Stimulated activated CD4-positive, alpha-beta T cell treated with anti-CD3 and anti-CD28 coated beads, Interleukin-15, amount 100 ng/mL, for 1 hour (primary cell): ENCODE measurements around the gene TAF5L.
"Not testable (repeated sequence)": the region's sequence is repeated elsewhere in the genome, so short reads cannot be mapped to it uniquely, and the experiment has no call there.

ENCODE experiments used
- DNase-seq, 2 donors: peaks; one replicate each; pipeline ENCODE4 v3.0.0-alpha.2; 2020; ENCODE audit warnings: low read depth in 1 of 2, low spot score in 1 of 2

Gene TAF5L

DNA sequence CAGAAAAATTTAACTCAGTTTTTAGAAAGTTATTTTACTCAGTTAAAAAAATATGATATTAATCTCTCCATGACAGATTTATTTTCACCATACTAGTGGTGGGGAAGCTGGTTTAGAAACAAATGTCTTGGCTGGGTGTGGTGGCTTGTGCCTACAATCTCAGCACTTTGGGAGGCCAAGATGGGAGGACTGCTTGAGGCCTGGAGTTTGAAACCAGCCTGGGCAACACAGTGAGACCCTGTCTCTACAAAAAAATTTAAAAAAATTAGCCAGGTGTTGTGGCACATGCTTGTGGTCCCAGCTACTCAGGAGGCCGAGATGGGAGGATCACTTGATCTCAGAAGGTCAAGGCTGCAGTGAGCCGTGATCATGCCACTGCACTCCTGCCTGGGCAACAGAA, 17.3 kb downstream of the TAF5L start:
- no peak for DNase-seq

DNA sequence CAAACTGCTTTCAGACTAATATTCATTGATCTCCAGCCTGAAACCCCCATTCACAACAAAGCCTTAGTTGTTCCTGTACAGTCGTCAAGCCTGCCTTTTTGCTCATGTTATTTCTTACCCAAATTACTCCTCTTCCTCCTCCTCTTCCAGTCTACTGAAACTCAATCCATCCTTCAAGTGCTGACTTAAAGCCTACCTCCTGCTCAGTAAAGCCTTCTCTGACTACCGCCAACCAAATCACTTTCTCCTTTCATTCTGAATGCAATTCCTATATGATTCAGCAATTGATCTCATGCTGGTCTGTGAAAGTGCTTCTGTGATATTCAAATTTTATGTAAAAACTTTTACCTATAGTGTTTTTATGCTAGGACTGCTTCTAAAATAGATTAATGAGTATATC, 18.6 kb downstream of the TAF5L start:
- DNase-seq = no peak

DNA sequence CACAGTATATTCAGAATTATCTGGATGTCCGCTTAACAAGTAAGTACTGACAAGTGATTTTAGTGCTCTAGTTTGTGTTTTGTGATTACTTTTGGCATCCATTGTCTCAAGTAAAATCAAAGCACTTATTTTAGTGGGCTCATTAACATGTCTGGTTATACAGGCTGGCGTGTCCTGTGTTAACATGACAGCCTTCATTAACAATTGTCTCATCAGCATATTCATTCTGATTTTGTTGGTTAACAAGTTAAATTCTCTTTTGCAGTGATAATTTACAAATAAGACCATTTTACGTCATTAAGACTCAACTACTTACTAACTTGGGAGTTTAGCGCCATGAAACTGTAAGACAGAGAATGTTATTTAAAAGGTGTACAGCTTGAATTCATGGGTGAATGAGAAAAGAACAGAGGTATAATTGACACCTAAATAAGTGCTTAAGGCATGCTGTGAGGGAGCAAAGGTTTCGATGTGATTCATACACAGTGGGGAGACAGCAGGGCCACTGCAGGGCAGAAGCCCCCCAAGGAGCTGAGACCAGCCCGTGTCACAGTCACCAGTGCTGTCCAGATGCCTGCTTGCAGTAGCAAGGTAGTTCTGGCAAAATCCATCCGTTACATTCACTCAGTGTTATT, 22.4 kb downstream of the TAF5L start:
- DNase-seq = no peak

DNA sequence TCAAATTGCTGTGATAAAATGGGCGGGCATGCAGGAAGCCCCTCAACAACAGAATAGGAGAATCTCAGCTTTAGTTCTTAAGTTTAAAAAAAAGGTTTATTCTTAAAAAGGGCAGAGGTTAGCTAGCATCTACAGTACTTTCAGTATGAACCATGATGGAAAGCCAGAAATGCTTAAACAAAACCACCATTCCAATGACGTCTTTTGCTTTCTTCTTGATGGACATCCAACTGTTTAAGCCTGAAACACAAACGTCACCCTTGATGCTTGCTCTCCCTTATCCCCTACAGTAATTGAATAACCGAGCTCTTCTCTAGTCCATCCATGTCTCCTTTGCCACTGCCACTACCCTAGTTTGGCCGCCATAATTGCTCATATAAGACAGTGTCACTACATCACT, 25.7 kb downstream of the TAF5L start:
- DNase-seq = no peak

DNA sequence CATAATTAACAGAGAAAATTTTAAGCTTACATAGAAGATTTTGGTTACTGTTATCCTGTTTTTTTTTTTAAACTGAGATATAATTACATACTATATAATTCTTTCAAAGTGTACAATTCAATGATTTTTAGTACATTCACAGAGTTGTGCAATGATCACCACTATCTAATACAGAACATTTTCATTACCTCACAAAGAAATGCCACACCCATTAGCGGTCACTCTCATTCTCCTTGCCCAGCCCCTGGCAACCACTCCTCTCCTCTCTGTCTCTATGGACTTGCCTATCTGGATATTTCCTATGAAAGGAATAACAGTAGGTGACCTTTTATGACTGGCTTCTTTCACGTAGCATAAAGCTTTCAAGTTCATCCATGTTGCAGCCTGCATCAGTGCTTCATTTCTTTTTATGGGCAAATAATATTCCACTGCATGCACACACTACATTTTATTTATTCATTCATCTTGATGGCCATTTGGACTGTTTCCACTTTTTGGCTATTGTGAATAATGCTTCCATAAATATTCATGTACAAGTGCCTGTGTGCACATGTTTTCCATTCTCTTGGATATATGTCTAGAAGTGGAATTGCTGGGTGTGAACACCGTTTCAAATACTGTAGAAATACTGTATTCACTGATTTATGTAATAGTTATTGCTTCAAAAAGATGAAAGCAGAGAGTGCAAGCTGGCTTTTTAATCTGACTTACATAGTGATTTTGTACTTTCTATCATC, 26.5 kb downstream of the TAF5L start:
- DNase-seq = no peak

DNA sequence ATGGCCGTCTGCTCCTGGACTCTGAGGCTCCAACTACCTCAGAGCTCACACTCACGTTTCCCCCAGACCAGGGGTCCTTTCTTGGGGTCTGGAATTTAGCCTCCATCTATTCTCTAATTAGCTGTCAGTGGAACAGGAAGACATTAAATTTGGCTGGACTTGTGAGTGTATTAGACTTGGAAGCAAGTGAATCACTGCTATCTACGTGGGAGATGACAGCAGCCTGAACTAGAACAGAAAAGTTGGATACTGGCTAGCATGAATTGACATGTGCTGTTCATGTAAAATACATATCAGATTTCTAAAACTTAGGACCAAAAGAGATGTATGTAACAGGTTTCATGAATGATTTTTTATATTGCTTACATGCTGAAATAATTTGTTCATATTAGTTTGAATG, 28.0 kb downstream of the TAF5L start:
- no peak for DNase-seq

DNA sequence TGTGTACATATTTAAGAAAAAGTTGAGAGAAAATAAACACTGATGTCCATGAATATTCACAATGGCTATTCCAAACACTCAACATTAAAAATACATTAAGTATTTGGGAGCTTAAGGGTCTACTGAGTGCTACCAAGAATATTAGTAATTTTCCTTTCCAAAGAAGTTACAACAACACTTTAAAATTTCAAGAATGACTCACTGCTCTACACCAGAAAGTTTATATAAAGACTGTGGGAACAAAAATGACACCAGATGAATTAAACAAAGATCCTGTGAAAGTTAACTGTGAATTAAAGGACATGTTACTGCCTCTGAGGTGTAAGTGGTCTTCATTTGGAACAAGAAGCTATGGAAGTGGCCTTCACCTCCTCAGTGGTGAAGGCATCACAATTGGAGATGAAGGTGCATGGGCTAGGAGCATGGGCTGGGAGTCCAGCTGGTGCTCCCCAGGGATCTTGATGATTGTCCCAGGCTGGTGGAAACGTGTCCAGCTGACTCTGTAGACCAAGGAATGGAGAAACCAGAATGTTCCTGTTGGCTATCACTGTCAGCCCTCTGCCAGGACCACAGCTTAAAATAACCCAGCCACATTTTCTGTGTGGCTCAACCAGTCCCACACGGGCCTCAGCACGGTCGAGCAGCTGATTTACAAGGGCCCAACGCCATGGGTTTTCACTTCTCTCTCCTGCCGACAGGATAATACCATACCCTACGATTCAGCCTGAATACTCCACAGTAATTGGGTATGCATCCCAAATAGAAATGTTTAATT, 28.8 kb downstream of the TAF5L start:
- DNase-seq = no peak

DNA sequence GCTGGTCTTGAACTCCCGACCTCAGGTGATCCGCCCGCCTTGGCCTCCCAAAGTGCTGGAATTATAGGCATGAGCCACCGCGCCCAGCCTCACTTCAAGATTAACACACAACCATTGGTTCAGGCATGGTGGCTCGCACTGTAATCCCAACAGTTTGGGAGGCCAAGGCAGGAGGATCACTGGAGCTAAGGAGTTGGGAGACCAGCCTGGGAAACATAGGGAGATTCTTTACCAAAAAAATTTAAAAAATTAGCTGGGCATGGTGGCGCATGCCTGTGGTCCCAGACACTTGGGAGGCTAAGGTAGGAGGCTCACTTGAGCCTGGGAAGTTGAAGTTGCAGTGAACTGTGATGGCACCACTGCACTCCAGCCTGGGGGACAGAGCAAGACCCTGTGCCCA, 30.0 kb downstream of the TAF5L start:
- DNase-seq = not testable (repeated sequence)

DNA sequence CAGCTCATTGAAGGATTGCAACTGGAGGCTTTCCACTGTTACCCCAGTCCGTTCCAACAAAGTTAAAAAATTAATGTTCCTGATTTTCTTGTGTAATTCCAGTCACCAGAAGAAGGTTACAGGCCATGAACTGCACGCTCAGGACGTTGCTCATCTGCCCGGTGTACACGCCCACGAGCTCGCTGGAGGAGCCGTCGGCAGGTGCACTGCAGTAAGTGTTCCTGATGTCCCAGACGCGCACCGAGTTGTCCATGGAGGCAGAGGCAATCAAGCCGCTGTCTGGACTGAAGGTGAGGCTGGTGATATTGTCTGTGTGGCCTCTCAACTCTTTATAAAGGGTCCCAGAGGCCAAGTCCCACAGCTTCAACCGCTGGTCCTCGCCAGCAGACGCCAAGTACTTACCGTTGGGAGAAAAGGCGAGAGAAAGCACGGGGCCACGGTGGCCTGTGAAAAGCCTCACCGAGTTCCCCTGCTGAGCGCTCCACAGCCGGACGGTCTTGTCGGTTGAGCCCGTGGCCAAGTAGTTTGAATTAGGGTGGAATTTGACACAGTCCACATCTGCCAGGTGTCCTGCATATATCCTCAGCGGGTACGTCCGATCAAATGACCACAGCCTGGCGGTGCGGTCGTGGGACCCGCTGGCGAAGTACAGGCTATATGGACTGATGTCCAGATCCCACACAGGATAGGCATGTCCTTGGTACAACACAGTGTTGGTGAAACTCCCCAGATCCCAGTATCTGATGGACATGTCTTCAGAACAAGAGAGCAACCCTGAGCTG, 31.5 kb downstream of the TAF5L start:
- no peak for DNase-seq

DNA sequence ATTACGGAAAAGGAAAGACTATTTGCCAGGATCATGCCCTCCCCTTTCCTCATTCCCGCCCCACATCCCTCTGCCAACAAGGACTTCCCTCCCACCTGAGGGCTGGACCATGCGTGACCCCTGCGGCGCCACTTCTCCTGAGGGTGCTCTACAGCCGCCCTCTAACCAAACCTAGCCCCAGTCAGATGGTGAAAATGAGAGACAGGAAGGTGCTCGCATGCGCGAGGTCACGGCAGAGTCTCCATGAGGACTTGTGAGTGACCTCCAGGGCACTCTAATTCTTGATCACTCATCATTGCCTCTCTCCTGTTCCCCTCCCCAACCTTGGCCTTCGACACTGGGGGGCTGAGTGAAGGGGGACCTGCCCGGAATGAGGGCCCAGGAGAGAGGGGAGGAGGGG, 32.1 kb downstream of the TAF5L start:
- no peak for DNase-seq

DNA sequence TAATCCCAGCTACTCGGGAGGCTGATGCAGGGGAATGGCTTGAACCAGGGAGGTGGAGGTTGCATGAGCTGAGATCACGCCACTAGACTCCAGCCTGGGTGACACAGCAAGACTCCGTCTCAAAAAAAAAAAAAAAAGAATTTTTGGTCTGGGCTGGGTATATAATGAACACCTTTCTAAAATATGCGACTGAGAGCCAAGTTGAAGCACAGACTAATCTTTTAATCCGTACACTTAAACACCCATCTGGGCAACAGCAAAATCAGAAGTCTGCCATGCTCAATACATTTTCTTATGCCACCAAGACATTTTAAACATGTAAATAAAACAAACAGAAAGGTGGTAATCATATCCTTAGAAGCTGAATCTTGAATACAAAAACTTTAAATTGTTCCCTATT, 35.8 kb downstream of the TAF5L start:
- no peak for DNase-seq

DNA sequence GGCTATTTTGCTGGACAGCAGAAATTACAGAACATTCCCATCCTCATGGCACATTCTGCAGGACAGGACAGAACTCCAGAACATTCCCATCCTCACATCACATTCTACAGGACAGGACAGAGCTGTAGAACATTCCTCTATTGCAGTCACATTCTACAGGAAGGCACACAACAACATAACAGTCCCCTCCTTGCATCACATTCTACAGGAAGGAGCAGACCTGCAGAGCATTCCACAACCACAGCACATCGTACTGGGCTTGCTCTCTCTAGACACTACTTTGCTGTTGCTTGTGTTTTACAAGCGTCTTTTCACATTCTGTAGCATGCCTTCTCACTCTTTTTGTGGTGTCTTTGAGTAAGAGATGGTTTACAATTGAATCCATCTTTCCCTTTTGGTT, 40.6 kb downstream of the TAF5L start:
- no peak for DNase-seq

DNA sequence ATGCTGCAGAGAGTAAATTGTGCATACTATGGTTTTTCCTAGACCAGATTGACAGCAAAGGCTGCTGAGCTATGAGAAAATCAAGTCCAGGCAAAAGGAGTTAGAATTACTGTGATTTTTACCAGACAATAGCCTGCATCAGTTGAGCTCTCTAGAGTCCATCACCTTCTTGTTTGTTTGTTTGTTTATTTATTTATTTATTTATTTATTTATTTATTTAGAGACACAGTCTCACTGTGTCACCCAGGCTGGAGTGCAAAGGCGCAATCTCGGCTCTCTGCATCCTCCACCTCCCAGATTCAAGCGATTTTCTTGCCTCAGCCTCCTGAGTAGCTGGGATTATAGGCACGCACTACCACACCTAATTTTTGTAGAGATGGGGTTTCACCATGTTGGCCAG, 43.2 kb downstream of the TAF5L start:
- DNase-seq = no peak

DNA sequence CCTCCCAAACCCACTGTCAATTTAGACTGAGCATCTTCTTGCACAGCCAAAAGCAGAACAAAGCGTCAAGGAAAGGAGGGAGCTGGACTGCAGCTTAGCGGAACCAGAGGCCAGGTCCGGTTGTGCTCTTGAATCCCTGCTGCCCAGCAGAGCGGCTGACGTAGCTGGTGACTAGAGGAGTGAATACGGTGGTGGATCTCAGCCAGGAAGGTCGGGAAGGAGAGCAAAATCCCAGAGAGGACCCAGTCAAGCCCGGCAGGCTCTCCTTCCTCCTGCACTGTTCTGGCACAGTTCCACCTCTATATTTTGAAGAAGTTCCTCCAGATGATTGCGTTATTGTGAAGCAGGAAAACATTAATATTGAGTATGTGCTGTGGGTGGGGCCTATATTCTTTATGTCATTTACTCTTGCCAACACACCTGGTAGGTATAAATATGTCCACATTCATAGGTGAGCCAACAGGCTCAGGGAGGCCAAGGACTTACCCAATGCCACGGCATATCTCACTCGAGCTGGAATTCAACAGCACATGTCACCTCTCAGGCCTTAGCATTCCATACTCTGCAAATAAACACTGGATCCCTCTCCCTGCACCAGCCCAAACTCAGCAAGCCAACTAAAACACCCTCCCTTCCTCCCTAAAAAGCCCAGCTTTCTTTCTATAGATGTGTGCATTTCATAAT, 43.8 kb downstream of the TAF5L start:
- DNase-seq = no peak

DNA sequence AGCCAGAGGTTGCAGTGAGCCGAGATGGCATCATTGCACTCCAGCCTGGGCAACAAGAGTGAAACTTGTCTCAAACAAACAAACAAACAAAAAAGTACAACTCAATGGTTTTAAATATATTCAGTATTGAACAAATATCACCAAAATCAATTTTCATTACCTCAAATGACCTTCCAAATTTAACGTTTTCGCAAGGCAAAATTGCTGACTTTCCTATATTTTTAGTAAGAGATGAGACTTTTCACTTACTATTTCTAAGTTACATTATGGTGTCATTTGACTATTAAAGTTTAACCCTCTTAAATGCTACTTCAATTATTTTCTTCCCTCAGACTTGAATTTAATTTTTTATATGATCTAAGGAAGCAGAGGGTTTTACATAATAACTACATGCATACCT, 44.4 kb downstream of the TAF5L start:
- no peak for DNase-seq

DNA sequence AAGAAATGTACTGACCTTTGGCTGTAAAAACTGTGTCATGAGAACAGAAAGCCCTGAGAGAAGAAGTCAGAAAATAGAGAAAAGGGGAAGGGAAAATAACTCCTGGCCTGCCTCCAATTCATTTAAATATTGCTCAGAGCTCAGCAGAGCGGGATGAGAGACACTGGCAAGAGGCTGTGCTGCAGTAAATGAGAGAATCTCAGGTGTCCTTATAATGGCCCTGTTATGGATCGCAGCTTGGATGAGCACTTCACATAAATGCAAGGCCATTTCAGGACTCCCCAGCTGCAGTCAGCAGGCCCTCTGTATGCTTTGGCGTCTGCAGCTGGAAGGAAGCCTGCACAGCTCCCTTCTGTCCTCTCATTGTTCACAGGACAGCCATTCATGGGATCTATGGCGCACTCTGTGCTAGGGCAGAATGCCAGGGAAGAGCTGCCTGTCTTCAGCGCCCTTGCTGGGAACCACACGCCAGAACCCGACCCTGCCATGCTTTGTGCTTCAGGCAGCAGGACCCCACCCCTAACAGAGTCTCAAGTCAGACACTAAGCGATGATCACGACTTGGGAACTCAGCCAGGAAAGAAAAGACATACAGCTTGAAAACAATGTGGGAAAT, 46.8 kb downstream of the TAF5L start:
- no peak for DNase-seq

DNA sequence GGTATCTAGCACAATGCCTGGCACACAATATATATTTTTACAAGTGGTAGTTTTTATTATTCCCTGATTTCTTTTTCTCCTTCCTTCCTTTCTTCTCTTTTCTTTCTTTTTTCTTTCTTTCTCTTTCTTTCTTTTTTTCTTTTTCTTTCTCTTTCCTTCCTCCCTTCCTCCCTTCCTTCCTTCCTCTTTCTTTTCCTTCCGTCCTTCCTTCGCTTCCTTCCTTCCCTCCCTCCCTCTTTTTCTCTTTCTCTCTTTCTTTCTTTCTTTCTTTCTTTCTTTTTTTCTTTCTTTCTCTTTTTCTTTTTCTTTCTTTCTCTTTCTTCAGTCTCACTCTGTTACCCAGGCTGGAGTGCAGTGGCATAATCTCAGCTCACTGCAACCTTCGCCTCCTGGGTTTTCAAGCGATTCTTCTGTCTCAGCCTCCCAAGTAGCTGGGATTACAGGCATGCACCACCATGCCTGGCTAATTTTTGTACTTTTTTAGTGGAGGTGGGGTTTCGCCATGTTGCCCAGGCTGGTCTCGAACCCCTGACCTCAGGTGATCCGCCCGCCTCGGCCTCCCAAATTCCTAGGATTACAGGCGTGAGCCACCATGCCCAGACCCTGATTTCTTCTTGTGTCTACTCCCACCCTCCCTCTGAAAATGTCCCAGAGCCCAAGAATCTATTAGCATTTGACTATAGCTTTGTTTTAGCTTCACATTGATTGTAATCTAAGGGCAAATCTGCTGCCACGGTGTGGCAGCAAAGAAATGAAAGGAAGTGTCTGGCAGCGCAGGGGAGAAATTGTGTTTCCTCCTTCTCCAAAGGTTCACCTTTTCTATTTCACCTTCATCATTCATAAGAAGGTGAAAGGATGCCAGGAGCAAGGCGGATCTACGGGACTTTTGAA, 47.5 kb downstream of the TAF5L start:
- no peak for DNase-seq

DNA sequence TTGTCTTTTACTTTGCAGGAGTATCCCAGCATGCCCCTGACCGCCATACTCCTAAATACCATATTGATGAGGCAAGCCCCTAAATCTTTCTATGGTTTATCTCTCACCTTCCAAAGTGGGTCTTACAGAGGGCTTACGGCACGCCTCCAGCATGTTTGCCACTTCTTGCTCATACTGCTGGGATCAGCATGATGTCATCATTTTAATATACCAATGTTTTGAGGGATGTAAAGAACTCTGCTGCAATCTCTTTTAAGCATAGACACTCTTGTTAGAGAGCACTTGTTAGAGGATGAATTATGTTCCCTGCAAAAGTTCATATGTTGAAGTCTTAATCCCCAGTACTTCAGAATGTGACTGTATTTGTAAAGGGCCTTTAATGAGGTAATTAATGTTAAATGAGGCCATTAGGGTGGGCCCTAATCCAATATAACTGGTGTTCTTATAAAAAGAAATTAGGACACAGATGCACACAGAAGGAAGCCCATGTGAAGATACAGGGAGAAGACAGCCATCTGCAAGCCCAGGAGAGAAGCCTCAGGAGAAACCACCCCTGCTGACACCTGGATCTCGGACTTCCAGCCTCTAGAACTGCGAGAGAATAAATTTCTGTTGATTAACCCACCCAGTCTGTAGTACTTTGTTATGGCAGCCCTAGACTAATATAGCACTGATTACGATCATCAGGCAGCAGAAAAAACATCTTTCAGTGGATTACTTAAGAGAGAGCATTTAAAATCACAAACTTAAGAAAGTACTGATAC, 51.1 kb downstream of the TAF5L start:
- no peak for DNase-seq

DNA sequence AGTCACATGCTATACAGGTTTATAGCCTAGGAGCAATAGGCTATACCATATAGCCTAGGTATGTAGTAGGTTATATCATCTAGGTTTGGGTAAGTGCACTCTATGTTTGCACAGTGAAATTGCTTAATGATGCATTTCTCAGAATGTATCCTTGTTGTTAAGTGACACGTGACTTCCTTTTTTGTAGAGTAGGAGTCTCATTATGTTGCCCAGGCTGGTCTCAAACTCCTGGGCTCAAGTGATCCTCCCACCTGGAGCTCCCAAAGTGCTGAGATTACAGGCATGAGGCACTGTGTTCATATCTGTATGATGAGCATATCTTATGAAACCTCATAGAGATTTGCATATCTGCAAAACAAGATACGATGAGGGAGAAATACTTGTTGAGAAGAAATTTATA, 53.6 kb downstream of the TAF5L start:
- DNase-seq = no peak
